Transverse colon (tissue), 3 donors: ENCODE data around the gene PAQR5.

ENCODE experiments used
- EP300 ChIP-seq: sonication (generic); formaldehyde crosslinking; IDR thresholded peaks from one replicate; pipeline ENCODE4 v1.6.1; 2017; ENCODE audit warnings: antibody characterized with exemption, low read depth
- POLR2A ChIP-seq: fragments of 450-650 bp; IDR thresholded peaks from one replicate; pipeline ENCODE4 v1.6.1; 2016; ENCODE audit warnings: antibody characterized with exemption, mild to moderate bottlenecking, moderate library complexity
- TF ChIP-seq, protein P1 (sequence below), 5 experiments: fragments of 200-600 bp in 3 of 5; fragments of 450-650 bp in 2 of 5; sonication (generic) in 3 of 5; IDR thresholded peaks; 1 replicate in 2 of 5; 2 replicates in 3 of 5; pipeline ENCODE4 v1.5.1; 2016 to 2017; ENCODE audit warnings: antibody characterized with exemption in 5 of 5, inconsistent platforms in 3 of 5, mild to moderate bottlenecking in 2 of 5, moderate library complexity in 1 of 5

DNA sequence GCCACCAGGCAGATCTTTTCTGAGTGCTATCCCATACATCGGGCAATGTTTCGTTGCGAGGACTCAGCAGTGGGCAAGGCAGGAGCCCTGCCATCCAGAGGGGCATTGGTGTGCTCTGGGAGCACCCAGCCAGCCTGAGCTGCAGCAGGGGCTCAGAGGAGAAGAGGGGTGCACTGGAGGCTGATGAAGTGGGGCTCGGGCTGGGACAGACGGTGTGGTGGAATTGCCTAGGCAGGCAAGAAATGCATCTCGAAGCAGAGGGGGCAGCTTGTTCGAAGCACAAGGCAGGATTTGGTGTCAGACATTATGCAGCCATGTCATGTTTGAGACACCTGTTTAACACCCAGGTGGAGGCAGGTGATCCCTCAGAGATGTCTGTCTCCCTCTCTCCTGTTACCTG is 19.3 kb downstream of the PAQR5 start:
- TF ChIP-seq POLR2A (no peak), EP300 (no peak)
- TF ChIP-seq, protein P1, sequence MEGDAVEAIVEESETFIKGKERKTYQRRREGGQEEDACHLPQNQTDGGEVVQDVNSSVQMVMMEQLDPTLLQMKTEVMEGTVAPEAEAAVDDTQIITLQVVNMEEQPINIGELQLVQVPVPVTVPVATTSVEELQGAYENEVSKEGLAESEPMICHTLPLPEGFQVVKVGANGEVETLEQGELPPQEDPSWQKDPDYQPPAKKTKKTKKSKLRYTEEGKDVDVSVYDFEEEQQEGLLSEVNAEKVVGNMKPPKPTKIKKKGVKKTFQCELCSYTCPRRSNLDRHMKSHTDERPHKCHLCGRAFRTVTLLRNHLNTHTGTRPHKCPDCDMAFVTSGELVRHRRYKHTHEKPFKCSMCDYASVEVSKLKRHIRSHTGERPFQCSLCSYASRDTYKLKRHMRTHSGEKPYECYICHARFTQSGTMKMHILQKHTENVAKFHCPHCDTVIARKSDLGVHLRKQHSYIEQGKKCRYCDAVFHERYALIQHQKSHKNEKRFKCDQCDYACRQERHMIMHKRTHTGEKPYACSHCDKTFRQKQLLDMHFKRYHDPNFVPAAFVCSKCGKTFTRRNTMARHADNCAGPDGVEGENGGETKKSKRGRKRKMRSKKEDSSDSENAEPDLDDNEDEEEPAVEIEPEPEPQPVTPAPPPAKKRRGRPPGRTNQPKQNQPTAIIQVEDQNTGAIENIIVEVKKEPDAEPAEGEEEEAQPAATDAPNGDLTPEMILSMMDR (IDR thresholded peaks at IDR 0.05) = no peak
